Esophagus muscularis mucosa (tissue), 4 donors: ENCODE data around the gene UGDH. TPM values are rescaled to one million over a fixed set of nuclear protein-coding genes. Genes with fewer than 3 reads are reported as not detected.
"Not testable (repeated sequence)": the region's sequence is repeated elsewhere in the genome, so short reads cannot be mapped to it uniquely, and the experiment has no call there.

ENCODE experiments used
- DNase-seq: peaks from one replicate; pipeline ENCODE4 v3.0.0-alpha.2; 2017; ENCODE audit errors: extremely low spot score
- H3K27ac ChIP-seq, 4 donors: fragments of 200-600 bp; sonication (generic); replicated peaks in 1 of 4; 1 replicate in 3 of 4; 2 replicates in 1 of 4; pipeline ENCODE4 v1.5.1; 2016 to 2019; ENCODE audit warnings: mild to moderate bottlenecking in 1 of 4
- H3K27me3 ChIP-seq, 4 donors: fragments of 200-600 bp; sonication (generic); one replicate each; pipeline versions ENCODE4 v1.5.1 to v1.6.0; 2016 to 2019
- H3K36me3 ChIP-seq, 4 donors: fragments of 200-600 bp; sonication (generic); one replicate each; pipeline ENCODE4 v1.5.1; 2016 to 2019
- H3K4me1 ChIP-seq, 4 donors: fragments of 200-600 bp; sonication (generic); one replicate each; pipeline ENCODE4 v1.5.1; 2016 to 2019
- H3K4me3 ChIP-seq, 4 donors: fragments of 200-600 bp; sonication (generic); 1 replicate in 2 of 4; 2 replicates in 2 of 4; pipeline ENCODE4 v1.5.1; 2016 to 2019; ENCODE audit warnings: mild to moderate bottlenecking in 4 of 4, moderate library complexity in 1 of 4
- H3K9me3 ChIP-seq, 4 donors: fragments of 200-600 bp; sonication (generic); 1 replicate in 3 of 4; 2 replicates in 1 of 4; pipeline ENCODE4 v1.5.1; 2016 to 2019
- EP300 ChIP-seq: sonication (generic); formaldehyde crosslinking; IDR thresholded peaks from one replicate; pipeline ENCODE4 v1.6.1; 2017; ENCODE audit warnings: antibody characterized with exemption
- POLR2A ChIP-seq: fragments of 450-650 bp; IDR thresholded peaks from one replicate; pipeline ENCODE4 v1.6.1; 2017; ENCODE audit warnings: antibody characterized with exemption, moderate library complexity, mild to moderate bottlenecking, low read depth
- POLR2AphosphoS5 ChIP-seq, 2 donors: sonication (generic); formaldehyde crosslinking; IDR thresholded peaks; one replicate each; pipeline ENCODE4 v1.6.1; 2017; ENCODE audit warnings: antibody characterized with exemption in 2 of 2
- WGBS: methylation state at CpG from one replicate; pipeline ENCODE4 v1.1.5; 2018; 5-methylcytosine and 5-hydroxymethylcytosine counted together
- intact Hi-C: fragments of 100-400 bp; cut with DNase I; formaldehyde crosslinking; loops from one replicate; pipeline ENCODE4 v1.15.1; 2023
- total RNA-seq, 4 donors: library from RNA; depleted of rRNA; stranded (reverse); fragments of >200 nt; gene quantifications; one replicate each; pipeline versions ENCODE4 v1.1.0 to v1.2.1, GENCODE V29; 2016
- TF ChIP-seq, protein P1 (sequence below), 3 experiments: fragments of 200-600 bp in 2 of 3; fragments of 450-650 bp in 1 of 3; sonication (generic) in 2 of 3; IDR thresholded peaks; one replicate each; pipeline ENCODE4 v1.5.1; 2017 to 2019; ENCODE audit warnings: antibody characterized with exemption in 3 of 3, mild to moderate bottlenecking in 2 of 3, moderate library complexity in 1 of 3

The UGDH gene
- total RNA-seq, 4 donors from 2014 or later: 36.4 to 180 (median 42.1) TPM

GRCh38 chr4:39467464-39467863 lies 59.8 kb downstream of the UGDH start:
- Histone ChIP-seq H3K4me3 (no peak overlapping the region), H3K27me3 (no peaks in the 10 kb centered on the region), H3K27ac (no peak overlapping the region), H3K4me1 (peaks cover 0 to 10% (median 7%) of the 10 kb centered on the region in 4 donors), H3K9me3 (no peaks in the 10 kb centered on the region), H3K36me3 (peaks cover 8 to 55% (median 34%) of the 10 kb centered on the region in 4 donors)
- intact Hi-C loops: no loop called here
- no peak for TF ChIP-seq POLR2AphosphoS5 (IDR thresholded peaks at IDR 0.05)
- TF ChIP-seq EP300: no peak
- no peak for TF ChIP-seq POLR2A
- TF ChIP-seq, protein P1, sequence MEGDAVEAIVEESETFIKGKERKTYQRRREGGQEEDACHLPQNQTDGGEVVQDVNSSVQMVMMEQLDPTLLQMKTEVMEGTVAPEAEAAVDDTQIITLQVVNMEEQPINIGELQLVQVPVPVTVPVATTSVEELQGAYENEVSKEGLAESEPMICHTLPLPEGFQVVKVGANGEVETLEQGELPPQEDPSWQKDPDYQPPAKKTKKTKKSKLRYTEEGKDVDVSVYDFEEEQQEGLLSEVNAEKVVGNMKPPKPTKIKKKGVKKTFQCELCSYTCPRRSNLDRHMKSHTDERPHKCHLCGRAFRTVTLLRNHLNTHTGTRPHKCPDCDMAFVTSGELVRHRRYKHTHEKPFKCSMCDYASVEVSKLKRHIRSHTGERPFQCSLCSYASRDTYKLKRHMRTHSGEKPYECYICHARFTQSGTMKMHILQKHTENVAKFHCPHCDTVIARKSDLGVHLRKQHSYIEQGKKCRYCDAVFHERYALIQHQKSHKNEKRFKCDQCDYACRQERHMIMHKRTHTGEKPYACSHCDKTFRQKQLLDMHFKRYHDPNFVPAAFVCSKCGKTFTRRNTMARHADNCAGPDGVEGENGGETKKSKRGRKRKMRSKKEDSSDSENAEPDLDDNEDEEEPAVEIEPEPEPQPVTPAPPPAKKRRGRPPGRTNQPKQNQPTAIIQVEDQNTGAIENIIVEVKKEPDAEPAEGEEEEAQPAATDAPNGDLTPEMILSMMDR (IDR thresholded peaks at IDR 0.05): no peak
- no peak for DNase-seq
- 88% methylated on average over 4 of the region's 4 CpGs for WGBS

GRCh38 chr4:39466747-39467146 lies 60.5 kb downstream of the UGDH start:
- Histone ChIP-seq H3K9me3 (no peaks in the 10 kb centered on the region), H3K27me3 (no peaks in the 10 kb centered on the region), H3K4me3 (no peak overlapping the region), H3K4me1 (peaks cover 0 to 10% (median 7%) of the 10 kb centered on the region in 4 donors), H3K27ac (no peak overlapping the region), H3K36me3 (peaks cover 8 to 50% (median 31%) of the 10 kb centered on the region in 4 donors)
- intact Hi-C loops: no loop called here
- no peak for TF ChIP-seq EP300
- no peak for TF ChIP-seq POLR2A
- TF ChIP-seq POLR2AphosphoS5 (IDR thresholded peaks at IDR 0.05): no peak
- TF ChIP-seq, protein P1 (IDR thresholded peaks at IDR 0.05): no peak
- DNase-seq: no peak
- WGBS: 59% methylated on average over 4 of the region's 4 CpGs

DNA sequence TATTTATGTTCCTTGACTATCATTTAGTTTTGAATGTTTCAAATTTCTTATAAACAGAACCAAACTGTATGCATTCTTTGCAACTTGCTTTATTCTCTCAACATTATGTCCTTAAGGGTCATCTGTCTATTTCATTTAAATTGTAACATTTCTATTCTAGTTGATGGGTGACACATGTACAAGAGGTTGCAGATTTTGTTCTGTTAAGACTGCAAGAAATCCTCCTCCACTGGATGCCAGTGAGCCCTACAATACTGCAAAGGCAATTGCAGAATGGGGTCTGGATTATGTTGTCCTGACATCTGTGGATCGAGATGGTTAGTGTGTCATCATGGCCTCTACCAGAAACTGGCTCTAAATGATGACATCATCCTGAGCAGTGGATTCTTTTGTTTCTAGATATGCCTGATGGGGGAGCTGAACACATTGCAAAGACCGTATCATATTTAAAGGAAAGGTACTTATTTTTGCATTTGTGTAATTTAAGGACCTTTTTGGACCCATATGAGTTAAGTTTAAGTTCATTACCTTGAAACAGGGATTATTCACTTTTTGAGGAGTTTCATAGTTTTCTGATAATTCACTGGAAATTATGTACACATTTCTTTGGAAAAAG lies 62.2 kb downstream of the UGDH start:
- Histone ChIP-seq H3K9me3 (no peaks in the 10 kb centered on the region), H3K27me3 (no peaks in the 10 kb centered on the region), H3K36me3 (peaks cover 0 to 50% (median 33%) of the 10 kb centered on the region in 4 donors), H3K4me3 (no peak overlapping the region), H3K4me1 (peaks cover 2 to 12% (median 11%) of the 10 kb centered on the region in 4 donors), H3K27ac (no peak overlapping the region)
- no peak for DNase-seq
- no peak for TF ChIP-seq POLR2AphosphoS5 (IDR thresholded peaks at IDR 0.05)
- TF ChIP-seq, protein P1 (IDR thresholded peaks at IDR 0.05): no peak
- TF ChIP-seq POLR2A: no peak
- TF ChIP-seq EP300: no peak
- intact Hi-C loops: no loop called here
- 28% methylated on average over 2 of the region's 2 CpGs for WGBS

DNA sequence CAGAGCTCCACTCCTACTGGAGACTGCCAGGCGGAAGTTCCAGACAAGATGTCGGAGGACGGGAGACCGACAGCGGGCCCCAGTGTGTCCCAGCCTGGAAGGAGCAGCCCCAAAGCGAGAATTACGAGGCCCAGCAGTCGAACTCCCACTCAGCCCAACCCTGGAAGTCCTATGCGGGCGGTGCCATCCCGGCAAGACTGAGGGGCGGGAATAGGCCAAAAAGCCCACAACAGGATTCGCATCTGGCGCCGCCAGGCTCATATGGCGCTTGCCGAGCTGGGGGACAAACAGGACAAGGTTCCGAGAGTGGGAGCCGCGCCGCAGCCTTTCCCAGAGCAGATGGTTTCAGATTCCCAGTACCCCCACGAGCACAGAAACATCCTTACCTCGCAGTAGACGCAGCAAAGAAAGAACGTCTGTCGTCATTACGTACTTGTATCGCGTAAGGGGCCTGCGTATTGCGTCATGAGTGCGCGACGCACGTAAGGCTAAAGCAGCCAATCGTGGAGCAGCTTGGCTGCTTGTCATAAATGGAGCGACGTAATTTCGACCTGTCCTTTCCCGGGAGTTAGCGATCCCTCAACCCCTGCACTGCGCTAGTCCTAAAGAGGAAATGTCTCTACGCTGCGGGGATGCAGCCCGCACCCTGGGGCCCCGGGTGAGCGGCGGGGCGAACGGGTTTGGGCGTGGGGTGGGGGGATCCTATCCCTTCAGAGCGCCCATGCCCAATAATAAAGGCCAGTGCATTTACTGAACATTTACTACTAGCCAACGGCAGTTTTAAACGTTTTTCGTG lies 68.5 kb downstream of the UGDH start, which contains the start of the genes LIAS and RPL9:
Gene LIAS, plus strand, starts transcription at position 552 of the 796 bp plus-strand sequence. Its CDS starts 62 bp downstream, at position 614.
Gene RPL9, minus strand, starts transcription at position 418 of the 796 bp plus-strand sequence. CDS start 483 bp downstream, outside the sequence.
- Histone ChIP-seq H3K4me3 (peak within 1 kb of the TSS; percentile 70 to 86 (median 77)), H3K9me3 (no peaks in the 10 kb centered on the region), H3K4me1 (peaks cover 24 to 47% (median 42%) of the 10 kb centered on the region in 4 donors), H3K36me3 (peaks cover 31 to 66% (median 52%) of the 10 kb centered on the region in 4 donors), H3K27me3 (no peaks in the 10 kb centered on the region), H3K27ac (peak within 1 kb of the TSS; percentile 95 to 96 (median 96))
- intact Hi-C loops: loop anchor here (5.0 to 10.0 kb wide), 4 partner anchors 69 to 596 kb away; partner anchors contain the start of genes N4BP2, RFC1, SMIM14 and UGDH
- WGBS: under 1% methylated on average over 37 of the region's 55 CpGs
- peak; percentile 99 for DNase-seq
- TF ChIP-seq, protein P1 (IDR thresholded peaks at IDR 0.05): peak in 1 of 3 experiments; percentile 12
- TF ChIP-seq EP300: no peak
- peak; percentile 100 for TF ChIP-seq POLR2AphosphoS5 (IDR thresholded peaks at IDR 0.05)
- TF ChIP-seq POLR2A: peak; percentile 92

GRCh38 chr4:39458161-39458504 lies 69.1 kb downstream of the UGDH start:
- Histone ChIP-seq H3K36me3 (peaks cover 37 to 70% (median 52%) of the 10 kb centered on the region in 4 donors), H3K4me3 (peak overlapping the region; percentile 70 to 86 (median 77)), H3K27ac (peak overlapping the region; percentile 95 to 96 (median 96)), H3K4me1 (peaks cover 24 to 47% (median 42%) of the 10 kb centered on the region in 4 donors)
- peak; percentile 55 for DNase-seq
- WGBS: 2% methylated on average over 13 of the region's 13 CpGs
- H3K27me3 ChIP-seq, H3K9me3 ChIP-seq: not testable (repeated sequence)
- intact Hi-C loops: loop anchor here (5.0 to 10.0 kb wide), 4 partner anchors 69 to 597 kb away; partner anchors contain the start of genes N4BP2, RFC1, SMIM14 and UGDH
